Loucy (cell line): Measurements from ENCODE around the gene PRR5L.

Experiments
- EZH2phosphoT487 ChIP-seq: fragments of 200-600 bp; IDR thresholded peaks from 2 replicates; pipeline ENCODE4 v1.6.1; 2018; ENCODE audit warnings: antibody characterized with exemption, mild to moderate bottlenecking, moderate library complexity, borderline replicate concordance
- TF ChIP-seq, protein P1 (sequence below): fragments of 200-600 bp; sonication (generic); conservative IDR thresholded peaks from 2 replicates; pipeline ENCODE4 v1.5.1; 2014; ENCODE audit warnings: mild to moderate bottlenecking, antibody characterized with exemption, low read length

DNA sequence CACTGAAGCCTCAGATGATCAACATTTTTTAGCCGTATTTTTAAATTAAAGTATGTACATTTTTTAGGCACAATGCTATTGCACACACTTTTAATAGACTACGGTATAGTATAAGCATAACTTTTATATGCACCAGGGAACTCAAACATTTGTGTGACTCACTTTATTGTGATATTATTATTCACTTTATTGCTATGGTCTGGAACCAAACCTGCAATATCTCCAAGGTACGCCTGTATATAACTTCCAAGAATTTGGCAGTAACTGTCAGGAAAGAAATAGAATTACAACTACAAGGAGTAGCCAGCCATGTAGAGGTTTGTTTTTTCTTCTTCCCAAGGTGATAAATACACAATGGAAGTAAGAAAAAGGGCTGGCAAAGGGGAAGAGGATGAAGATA lies 62.3 kb downstream of the PRR5L start:
- TF ChIP-seq, protein P1, sequence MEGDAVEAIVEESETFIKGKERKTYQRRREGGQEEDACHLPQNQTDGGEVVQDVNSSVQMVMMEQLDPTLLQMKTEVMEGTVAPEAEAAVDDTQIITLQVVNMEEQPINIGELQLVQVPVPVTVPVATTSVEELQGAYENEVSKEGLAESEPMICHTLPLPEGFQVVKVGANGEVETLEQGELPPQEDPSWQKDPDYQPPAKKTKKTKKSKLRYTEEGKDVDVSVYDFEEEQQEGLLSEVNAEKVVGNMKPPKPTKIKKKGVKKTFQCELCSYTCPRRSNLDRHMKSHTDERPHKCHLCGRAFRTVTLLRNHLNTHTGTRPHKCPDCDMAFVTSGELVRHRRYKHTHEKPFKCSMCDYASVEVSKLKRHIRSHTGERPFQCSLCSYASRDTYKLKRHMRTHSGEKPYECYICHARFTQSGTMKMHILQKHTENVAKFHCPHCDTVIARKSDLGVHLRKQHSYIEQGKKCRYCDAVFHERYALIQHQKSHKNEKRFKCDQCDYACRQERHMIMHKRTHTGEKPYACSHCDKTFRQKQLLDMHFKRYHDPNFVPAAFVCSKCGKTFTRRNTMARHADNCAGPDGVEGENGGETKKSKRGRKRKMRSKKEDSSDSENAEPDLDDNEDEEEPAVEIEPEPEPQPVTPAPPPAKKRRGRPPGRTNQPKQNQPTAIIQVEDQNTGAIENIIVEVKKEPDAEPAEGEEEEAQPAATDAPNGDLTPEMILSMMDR, result no peak
- TF ChIP-seq EZH2phosphoT487, result no peak
